GM10248 (cell line): Measurements from ENCODE around the gene PLA2G12A.

Experiments used
- CTCF ChIA-PET: fragments of 300-600 bp; sonication (Branson Sonifier 250); formaldehyde crosslinking; extraction: SDS; loops from one replicate; lab custom pipeline; 2021; ENCODE audit warnings: antibody characterized with exemption; lab: Yijun Ruan, JAX
- POLR2A ChIA-PET: fragments of 350-650 bp; sonication (Branson Sonifier 250); formaldehyde crosslinking; extraction: SDS; loops from one replicate; lab custom pipeline; 2020; ENCODE audit warnings: antibody characterized with exemption; lab: Yijun Ruan, JAX
- DNase-seq: peaks from one replicate; pipeline ENCODE4 v3.0.0; 2012; ENCODE audit errors: extremely low spot score
- CTCF ChIP-seq: IDR thresholded peaks from 2 replicates; pipeline ENCODE4 v1.5.1; 2012; ENCODE audit warnings: mild to moderate bottlenecking, low read depth; ENCODE audit errors: extremely low read depth, missing control alignments, control extremely low read depth

The PLA2G12A gene

GRCh38 chr4:109729718-109730618 lies at the start of gene PLA2G12A:
TSS of gene PLA2G12A (minus strand) at chr4:109730070. CDS start at chr4:109729809, 261 bp downstream.
- POLR2A ChIA-PET = no interaction called here
- DNase-seq = peak; percentile 93
- CTCF ChIA-PET = interaction anchor here (1.3 to 3.2 kb wide), 7 partner anchors 10 to 29 kb away, joined by 3 to 16 read pairs (median 5); partner anchors contain the start of gene CASP6
- no peak for TF ChIP-seq CTCF

- CTCF ChIA-PET = no interaction called here
- POLR2A ChIA-PET = no interaction called here
- no peak for DNase-seq
- TF ChIP-seq CTCF = no peak
Observed at GRCh38 chr4:109764789-109765402, 35.0 kb upstream of the PLA2G12A start.

GRCh38 chr4:109764376-109764775 lies 34.5 kb upstream of the PLA2G12A start:
- ChIA-PET POLR2A (no interaction called here), CTCF (no interaction called here)
- TF ChIP-seq CTCF = no peak
- no peak for DNase-seq

- ChIA-PET CTCF (interaction anchor here (1.7 kb wide), 1 partner anchor 16 kb away, joined by 5 read pairs; no protein-coding TSS in a partner anchor), POLR2A (no interaction called here)
- DNase-seq = no peak
- TF ChIP-seq CTCF = no peak
Observed at GRCh38 chr4:109760682-109761081, 30.8 kb upstream of the PLA2G12A start.

GRCh38 chr4:109755656-109756055 lies 25.8 kb upstream of the PLA2G12A start:
- no peak for DNase-seq
- ChIA-PET CTCF (no interaction called here), POLR2A (no interaction called here)
- no peak for TF ChIP-seq CTCF

GRCh38 chr4:109754093-109754857 lies 24.4 kb upstream of the PLA2G12A start:
- TF ChIP-seq CTCF = no peak
- ChIA-PET POLR2A (no interaction called here), CTCF (no interaction called here)
- DNase-seq = no peak
